H1 (cell line): ENCODE data around the gene NIN. TPM values are rescaled to one million over a fixed set of nuclear protein-coding genes. Genes with fewer than 3 reads are reported as not detected.

Experiments
- CTCF ChIP-seq, 3 experiments: IDR thresholded peaks; 1 replicate in 2 of 3; 2 replicates in 1 of 3; pipeline versions ENCODE4 v1.5.1 to v1.6.1; 2011; ENCODE audit warnings: low read length in 3 of 3, mild to moderate bottlenecking in 3 of 3, inconsistent platforms in 2 of 3, low read depth in 1 of 3, moderate library complexity in 1 of 3; ENCODE audit not compliant: insufficient read depth in 1 of 3; ENCODE audit errors: control extremely low read depth in 1 of 3
- MAFK ChIP-seq: IDR thresholded peaks from 2 replicates; pipeline ENCODE4 v1.6.1; 2012; ENCODE audit warnings: low read depth, mild to moderate bottlenecking, improper control_type of control experiment, low read length
- TAF1 ChIP-seq: IDR thresholded peaks from 2 replicates; pipeline ENCODE4 v1.6.1; 2011; ENCODE audit warnings: mild to moderate bottlenecking, low read depth, low read length
- polyA plus RNA-seq, 7 experiments: library from polyadenylated mRNA; depleted of rRNA in 3 of 7; stranded (reverse) in 5 of 7; unstranded in 2 of 7; fragments of >200 nt in 5 of 7; fragments of 200-250 nt in 2 of 7; gene quantifications; 1 replicate in 5 of 7; 2 replicates in 1 of 7; 4 replicates in 1 of 7; pipeline versions ENCODE4 v1.2.1 to v1.2.3, GENCODE V29; 2011 to 2013; ENCODE audit warnings: missing spikeins in 2 of 7, mixed read lengths in 2 of 7
- total RNA-seq: library from RNA; stranded (reverse); fragmentation: NEBNext Ultra II Directional; extraction: Animal tissue kit (Norgen Biotek cat#: 25700); gene quantifications from 2 replicates; pipeline ENCODE4 v1.2.1, GENCODE V29; 2021
- TF ChIP-seq, protein P1 (sequence below): fragments of 300-600 bp; sonication (generic); IDR thresholded peaks from 2 replicates; pipeline ENCODE4 v1.7.1; 2012; ENCODE audit warnings: low read length, moderate library complexity, mild to moderate bottlenecking, inconsistent platforms; ENCODE audit not compliant: insufficient replicate concordance

NIN gene
- total and polyA plus RNA-seq, 2 of the 8 experiments (the other 6 are each of a cell fraction or from before 2014, with no cell fraction given), result 3.2 to 21.3 TPM

GRCh38 chr14:50812856-50813543 lies 18.0 kb downstream of the NIN start (continued):
- TF ChIP-seq, protein P1, sequence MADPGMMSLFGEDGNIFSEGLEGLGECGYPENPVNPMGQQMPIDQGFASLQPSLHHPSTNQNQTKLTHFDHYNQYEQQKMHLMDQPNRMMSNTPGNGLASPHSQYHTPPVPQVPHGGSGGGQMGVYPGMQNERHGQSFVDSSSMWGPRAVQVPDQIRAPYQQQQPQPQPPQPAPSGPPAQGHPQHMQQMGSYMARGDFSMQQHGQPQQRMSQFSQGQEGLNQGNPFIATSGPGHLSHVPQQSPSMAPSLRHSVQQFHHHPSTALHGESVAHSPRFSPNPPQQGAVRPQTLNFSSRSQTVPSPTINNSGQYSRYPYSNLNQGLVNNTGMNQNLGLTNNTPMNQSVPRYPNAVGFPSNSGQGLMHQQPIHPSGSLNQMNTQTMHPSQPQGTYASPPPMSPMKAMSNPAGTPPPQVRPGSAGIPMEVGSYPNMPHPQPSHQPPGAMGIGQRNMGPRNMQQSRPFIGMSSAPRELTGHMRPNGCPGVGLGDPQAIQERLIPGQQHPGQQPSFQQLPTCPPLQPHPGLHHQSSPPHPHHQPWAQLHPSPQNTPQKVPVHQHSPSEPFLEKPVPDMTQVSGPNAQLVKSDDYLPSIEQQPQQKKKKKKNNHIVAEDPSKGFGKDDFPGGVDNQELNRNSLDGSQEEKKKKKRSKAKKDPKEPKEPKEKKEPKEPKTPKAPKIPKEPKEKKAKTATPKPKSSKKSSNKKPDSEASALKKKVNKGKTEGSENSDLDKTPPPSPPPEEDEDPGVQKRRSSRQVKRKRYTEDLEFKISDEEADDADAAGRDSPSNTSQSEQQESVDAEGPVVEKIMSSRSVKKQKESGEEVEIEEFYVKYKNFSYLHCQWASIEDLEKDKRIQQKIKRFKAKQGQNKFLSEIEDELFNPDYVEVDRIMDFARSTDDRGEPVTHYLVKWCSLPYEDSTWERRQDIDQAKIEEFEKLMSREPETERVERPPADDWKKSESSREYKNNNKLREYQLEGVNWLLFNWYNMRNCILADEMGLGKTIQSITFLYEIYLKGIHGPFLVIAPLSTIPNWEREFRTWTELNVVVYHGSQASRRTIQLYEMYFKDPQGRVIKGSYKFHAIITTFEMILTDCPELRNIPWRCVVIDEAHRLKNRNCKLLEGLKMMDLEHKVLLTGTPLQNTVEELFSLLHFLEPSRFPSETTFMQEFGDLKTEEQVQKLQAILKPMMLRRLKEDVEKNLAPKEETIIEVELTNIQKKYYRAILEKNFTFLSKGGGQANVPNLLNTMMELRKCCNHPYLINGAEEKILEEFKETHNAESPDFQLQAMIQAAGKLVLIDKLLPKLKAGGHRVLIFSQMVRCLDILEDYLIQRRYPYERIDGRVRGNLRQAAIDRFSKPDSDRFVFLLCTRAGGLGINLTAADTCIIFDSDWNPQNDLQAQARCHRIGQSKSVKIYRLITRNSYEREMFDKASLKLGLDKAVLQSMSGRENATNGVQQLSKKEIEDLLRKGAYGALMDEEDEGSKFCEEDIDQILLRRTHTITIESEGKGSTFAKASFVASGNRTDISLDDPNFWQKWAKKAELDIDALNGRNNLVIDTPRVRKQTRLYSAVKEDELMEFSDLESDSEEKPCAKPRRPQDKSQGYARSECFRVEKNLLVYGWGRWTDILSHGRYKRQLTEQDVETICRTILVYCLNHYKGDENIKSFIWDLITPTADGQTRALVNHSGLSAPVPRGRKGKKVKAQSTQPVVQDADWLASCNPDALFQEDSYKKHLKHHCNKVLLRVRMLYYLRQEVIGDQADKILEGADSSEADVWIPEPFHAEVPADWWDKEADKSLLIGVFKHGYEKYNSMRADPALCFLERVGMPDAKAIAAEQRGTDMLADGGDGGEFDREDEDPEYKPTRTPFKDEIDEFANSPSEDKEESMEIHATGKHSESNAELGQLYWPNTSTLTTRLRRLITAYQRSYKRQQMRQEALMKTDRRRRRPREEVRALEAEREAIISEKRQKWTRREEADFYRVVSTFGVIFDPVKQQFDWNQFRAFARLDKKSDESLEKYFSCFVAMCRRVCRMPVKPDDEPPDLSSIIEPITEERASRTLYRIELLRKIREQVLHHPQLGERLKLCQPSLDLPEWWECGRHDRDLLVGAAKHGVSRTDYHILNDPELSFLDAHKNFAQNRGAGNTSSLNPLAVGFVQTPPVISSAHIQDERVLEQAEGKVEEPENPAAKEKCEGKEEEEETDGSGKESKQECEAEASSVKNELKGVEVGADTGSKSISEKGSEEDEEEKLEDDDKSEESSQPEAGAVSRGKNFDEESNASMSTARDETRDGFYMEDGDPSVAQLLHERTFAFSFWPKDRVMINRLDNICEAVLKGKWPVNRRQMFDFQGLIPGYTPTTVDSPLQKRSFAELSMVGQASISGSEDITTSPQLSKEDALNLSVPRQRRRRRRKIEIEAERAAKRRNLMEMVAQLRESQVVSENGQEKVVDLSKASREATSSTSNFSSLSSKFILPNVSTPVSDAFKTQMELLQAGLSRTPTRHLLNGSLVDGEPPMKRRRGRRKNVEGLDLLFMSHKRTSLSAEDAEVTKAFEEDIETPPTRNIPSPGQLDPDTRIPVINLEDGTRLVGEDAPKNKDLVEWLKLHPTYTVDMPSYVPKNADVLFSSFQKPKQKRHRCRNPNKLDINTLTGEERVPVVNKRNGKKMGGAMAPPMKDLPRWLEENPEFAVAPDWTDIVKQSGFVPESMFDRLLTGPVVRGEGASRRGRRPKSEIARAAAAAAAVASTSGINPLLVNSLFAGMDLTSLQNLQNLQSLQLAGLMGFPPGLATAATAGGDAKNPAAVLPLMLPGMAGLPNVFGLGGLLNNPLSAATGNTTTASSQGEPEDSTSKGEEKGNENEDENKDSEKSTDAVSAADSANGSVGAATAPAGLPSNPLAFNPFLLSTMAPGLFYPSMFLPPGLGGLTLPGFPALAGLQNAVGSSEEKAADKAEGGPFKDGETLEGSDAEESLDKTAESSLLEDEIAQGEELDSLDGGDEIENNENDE, result no peak
- TF ChIP-seq TAF1, result no peak
- no peak for TF ChIP-seq MAFK
- no peak for TF ChIP-seq CTCF (IDR thresholded peaks at IDR 0.05; ENCODE audit: control extremely low read depth in 1 of 3, insufficient read depth in 1 of 3, low read depth in 1 of 3, low read length in 3 of 3)
